Measurements from ENCODE around the gene HECTD1.

HECTD1 gene

DNA sequence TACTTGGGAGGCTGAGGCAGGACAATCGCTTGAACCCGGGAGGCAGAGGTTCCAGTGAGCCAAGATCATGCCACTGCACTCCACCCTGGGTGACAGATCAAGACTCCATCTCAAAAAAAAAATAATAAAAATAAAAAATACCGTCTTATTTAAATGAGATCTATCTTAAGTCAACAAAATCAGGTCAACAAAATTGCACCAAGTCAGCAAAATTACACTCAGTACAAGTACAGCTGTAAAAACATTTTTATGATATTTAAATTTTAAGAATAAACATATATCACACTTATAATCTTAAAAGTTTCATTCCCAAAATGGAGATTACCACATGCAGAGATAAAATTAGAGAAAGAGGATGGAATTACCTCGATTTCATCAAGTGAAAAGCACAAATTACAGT, 33.2 kb downstream of the HECTD1 start:
- TF ChIP-seq POLR2AphosphoS5 (IDR thresholded peaks at IDR 0.05; ENCODE audit: low read depth) (no peak), GABPA (IDR thresholded peaks at IDR 0.05; ENCODE audit: low read depth) (no peak), SPI1 (IDR thresholded peaks at IDR 0.05; ENCODE audit: borderline replicate concordance, low read depth) (no peak)
- TF ChIP-seq, protein P1, sequence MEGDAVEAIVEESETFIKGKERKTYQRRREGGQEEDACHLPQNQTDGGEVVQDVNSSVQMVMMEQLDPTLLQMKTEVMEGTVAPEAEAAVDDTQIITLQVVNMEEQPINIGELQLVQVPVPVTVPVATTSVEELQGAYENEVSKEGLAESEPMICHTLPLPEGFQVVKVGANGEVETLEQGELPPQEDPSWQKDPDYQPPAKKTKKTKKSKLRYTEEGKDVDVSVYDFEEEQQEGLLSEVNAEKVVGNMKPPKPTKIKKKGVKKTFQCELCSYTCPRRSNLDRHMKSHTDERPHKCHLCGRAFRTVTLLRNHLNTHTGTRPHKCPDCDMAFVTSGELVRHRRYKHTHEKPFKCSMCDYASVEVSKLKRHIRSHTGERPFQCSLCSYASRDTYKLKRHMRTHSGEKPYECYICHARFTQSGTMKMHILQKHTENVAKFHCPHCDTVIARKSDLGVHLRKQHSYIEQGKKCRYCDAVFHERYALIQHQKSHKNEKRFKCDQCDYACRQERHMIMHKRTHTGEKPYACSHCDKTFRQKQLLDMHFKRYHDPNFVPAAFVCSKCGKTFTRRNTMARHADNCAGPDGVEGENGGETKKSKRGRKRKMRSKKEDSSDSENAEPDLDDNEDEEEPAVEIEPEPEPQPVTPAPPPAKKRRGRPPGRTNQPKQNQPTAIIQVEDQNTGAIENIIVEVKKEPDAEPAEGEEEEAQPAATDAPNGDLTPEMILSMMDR (IDR thresholded peaks at IDR 0.05; ENCODE audit: insufficient read depth, low read length): no peak
- TF ChIP-seq, protein P2, sequence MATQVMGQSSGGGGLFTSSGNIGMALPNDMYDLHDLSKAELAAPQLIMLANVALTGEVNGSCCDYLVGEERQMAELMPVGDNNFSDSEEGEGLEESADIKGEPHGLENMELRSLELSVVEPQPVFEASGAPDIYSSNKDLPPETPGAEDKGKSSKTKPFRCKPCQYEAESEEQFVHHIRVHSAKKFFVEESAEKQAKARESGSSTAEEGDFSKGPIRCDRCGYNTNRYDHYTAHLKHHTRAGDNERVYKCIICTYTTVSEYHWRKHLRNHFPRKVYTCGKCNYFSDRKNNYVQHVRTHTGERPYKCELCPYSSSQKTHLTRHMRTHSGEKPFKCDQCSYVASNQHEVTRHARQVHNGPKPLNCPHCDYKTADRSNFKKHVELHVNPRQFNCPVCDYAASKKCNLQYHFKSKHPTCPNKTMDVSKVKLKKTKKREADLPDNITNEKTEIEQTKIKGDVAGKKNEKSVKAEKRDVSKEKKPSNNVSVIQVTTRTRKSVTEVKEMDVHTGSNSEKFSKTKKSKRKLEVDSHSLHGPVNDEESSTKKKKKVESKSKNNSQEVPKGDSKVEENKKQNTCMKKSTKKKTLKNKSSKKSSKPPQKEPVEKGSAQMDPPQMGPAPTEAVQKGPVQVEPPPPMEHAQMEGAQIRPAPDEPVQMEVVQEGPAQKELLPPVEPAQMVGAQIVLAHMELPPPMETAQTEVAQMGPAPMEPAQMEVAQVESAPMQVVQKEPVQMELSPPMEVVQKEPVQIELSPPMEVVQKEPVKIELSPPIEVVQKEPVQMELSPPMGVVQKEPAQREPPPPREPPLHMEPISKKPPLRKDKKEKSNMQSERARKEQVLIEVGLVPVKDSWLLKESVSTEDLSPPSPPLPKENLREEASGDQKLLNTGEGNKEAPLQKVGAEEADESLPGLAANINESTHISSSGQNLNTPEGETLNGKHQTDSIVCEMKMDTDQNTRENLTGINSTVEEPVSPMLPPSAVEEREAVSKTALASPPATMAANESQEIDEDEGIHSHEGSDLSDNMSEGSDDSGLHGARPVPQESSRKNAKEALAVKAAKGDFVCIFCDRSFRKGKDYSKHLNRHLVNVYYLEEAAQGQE (IDR thresholded peaks at IDR 0.05; ENCODE audit: insufficient replicate concordance, low read depth): no peak
- H3K27ac ChIP-seq (replicated peaks): no peak overlapping the region
- no peak for DNase-seq (ENCODE audit: low read depth in 1 of 2, low spot score in 1 of 2)

DNA sequence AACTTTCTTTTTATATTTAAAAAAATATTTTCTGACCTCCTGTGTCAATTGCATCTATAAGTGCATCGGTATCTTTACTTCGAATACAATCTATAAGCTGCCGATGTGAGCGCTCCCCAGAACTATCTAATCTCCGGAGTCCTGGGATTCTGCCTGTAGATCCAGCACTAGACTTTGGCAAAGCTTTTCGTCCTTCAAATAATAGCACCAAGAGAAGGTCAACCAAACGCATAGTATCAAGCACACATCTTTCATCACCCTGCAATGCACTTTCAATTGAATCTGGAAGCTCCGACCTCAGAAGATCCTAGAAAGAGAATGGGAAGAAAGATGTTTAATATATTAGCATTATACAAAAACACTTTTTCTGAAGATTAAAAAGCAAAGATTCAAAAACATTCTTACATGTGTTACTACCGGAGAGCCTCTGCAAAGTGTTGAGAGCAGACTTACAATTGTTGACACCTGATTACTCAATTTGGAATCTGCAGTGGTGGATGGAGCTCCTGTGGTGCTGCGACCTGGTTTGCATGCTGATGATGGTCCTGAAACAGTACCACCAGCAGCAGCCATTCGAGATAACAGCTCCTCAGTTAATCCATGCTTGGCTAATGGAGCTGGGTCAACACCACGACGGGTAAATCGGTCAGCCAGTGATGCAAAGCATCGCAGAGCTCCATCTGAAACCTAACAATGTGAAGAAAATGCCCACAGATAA, 34.3 kb downstream of the HECTD1 start:
- H3K4me3 ChIP-seq (replicated peaks; ENCODE audit: insufficient read depth, low read length): no peak overlapping the region
- no peak overlapping the region for H3K27ac ChIP-seq (replicated peaks)
- TF ChIP-seq, protein P1 (IDR thresholded peaks at IDR 0.05; ENCODE audit: insufficient read depth, low read length): no peak
- no peak for TF ChIP-seq GABPA (IDR thresholded peaks at IDR 0.05; ENCODE audit: low read depth)
- no peak for TF ChIP-seq POLR2AphosphoS5 (IDR thresholded peaks at IDR 0.05; ENCODE audit: low read depth)
- TF ChIP-seq, protein P2 (IDR thresholded peaks at IDR 0.05; ENCODE audit: insufficient replicate concordance, low read depth): no peak
- no peak for TF ChIP-seq SPI1 (IDR thresholded peaks at IDR 0.05; ENCODE audit: borderline replicate concordance, low read depth)
- DNase-seq (ENCODE audit: low read depth in 1 of 2, low spot score in 1 of 2): no peak
- H3K27me3 ChIP-seq (ENCODE audit: insufficient read depth, poor library complexity, severe bottlenecking): no peaks in the 10 kb centered on the region

More for the DNA sequence above, 33.2 kb downstream of the HECTD1 start:
- Histone ChIP-seq H3K4me3 (replicated peaks; ENCODE audit: insufficient read depth, low read length) (no peak overlapping the region), H3K27me3 (ENCODE audit: insufficient read depth, poor library complexity, severe bottlenecking) (no peaks in the 10 kb centered on the region)

DNA sequence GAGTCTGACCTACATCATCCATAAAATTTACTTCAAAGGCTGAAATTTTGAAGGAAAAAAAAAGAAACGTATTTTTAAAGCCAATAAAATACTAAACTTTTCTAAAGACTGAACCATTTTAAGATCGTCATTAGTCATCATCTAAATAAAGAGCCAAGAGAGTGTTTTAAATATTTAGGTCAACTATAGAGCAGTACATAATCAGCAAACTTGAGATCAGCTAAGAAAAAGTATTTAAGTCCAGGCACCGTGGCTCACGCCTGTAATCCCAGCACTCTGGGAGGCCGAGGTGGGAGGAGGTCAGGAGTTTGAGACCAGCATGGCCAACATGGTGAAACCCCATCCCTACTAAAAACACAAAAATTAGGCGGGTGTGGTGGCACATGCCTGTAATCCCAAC, 35.5 kb downstream of the HECTD1 start:
- Histone ChIP-seq H3K27ac (replicated peaks) (no peak overlapping the region), H3K4me3 (replicated peaks; ENCODE audit: insufficient read depth, low read length) (no peak overlapping the region), H3K27me3 (ENCODE audit: insufficient read depth, poor library complexity, severe bottlenecking) (no peaks in the 10 kb centered on the region)
- TF ChIP-seq, protein P1 (IDR thresholded peaks at IDR 0.05; ENCODE audit: insufficient read depth, low read length): no peak
- TF ChIP-seq SPI1 (IDR thresholded peaks at IDR 0.05; ENCODE audit: borderline replicate concordance, low read depth) (no peak), POLR2AphosphoS5 (IDR thresholded peaks at IDR 0.05; ENCODE audit: low read depth) (no peak), GABPA (IDR thresholded peaks at IDR 0.05; ENCODE audit: low read depth) (no peak)
- TF ChIP-seq, protein P2 (IDR thresholded peaks at IDR 0.05; ENCODE audit: insufficient replicate concordance, low read depth): no peak
- DNase-seq (ENCODE audit: low read depth in 1 of 2, low spot score in 1 of 2): no peak

Data from HL-60 (cell line).